LNCaP clone FGC (cell line): ENCODE results near the gene DBF4.
A peak's percentile ranks its signal among the peaks of the same experiment; 100 is the strongest.

Experiments used
- DNase-seq: peaks from one replicate; pipeline ENCODE4 v3.0.0-alpha.2; 2011; ENCODE audit warnings: low read depth
- H3K4me3 ChIP-seq: 2 replicates; pipeline ENCODE4 v1.5.1; 2011; ENCODE audit warnings: mild to moderate bottlenecking, low read depth, low read length, control low read depth
- CTCF ChIP-seq: IDR thresholded peaks from 2 replicates; pipeline ENCODE4 v1.5.1; 2012; ENCODE audit warnings: mild to moderate bottlenecking; ENCODE audit not compliant: control insufficient read depth, insufficient read depth; ENCODE audit errors: extremely low read depth

The DBF4 gene

GRCh38 chr7:87875151-87876039 lies 898 bp upstream of the DBF4 start:
- no peak for DNase-seq

GRCh38 chr7:87876869-87877234 lies 559 bp downstream of the DBF4 start:
- DNase-seq = no peak
- H3K4me3 ChIP-seq = peak overlapping the region; percentile 88
- no peak for TF ChIP-seq CTCF

More at GRCh38 chr7:87875151-87876039, 898 bp upstream of the DBF4 start:
- H3K4me3 ChIP-seq = peak overlapping the region; percentile 88
- no peak for TF ChIP-seq CTCF

GRCh38 chr7:87877366-87878040 lies 1.2 kb downstream of the DBF4 start:
- H3K4me3 ChIP-seq = peak overlapping the region; percentile 88
- DNase-seq = no peak
- no peak for TF ChIP-seq CTCF

- no peak for DNase-seq
- TF ChIP-seq CTCF = no peak
- H3K4me3 ChIP-seq = peak overlapping the region; percentile 88
These were observed 2.0 kb downstream of the DBF4 start for GRCh38 chr7:87878208-87878735.

- DNase-seq = no peak
- TF ChIP-seq CTCF = no peak
These were observed 6.1 kb downstream of the DBF4 start for GRCh38 chr7:87882151-87882937.

GRCh38 chr7:87885018-87885417 lies 8.7 kb downstream of the DBF4 start:
- peak; percentile 16; the same call in 1 of the 2 replicates for TF ChIP-seq CTCF
- H3K4me3 ChIP-seq = no peak overlapping the region
- DNase-seq = no peak

More at GRCh38 chr7:87882151-87882937, 6.1 kb downstream of the DBF4 start:
- no peak overlapping the region for H3K4me3 ChIP-seq
